Measurements from ENCODE around the gene SEMA4D.
A peak's percentile ranks its signal among the peaks of the same experiment; 100 is the strongest.
"Not testable (repeated sequence)": the region's sequence is repeated elsewhere in the genome, so short reads cannot be mapped to it uniquely, and the experiment has no call there.

Gene SEMA4D

DNA sequence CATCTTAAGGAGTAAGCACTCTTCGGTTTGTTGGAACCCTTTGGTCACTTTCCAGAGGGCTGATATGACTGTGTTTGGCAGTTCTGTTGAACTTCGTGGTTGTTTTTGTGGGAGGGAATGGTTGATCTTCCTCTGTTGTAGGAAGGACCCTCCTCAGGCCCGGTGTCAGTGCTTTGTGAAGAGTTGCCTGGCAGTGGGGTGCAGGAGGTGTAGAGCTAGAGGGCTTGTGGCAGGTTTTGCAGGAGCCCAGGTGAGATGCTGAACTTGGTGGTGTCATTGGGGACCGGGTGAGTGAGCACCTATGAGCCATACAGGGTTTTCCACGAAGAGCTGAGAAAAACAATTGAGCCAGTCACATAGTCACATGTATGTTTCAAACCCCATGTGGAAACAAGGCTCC is 152.4 kb downstream of the SEMA4D start:
- no peak for DNase-seq

DNA sequence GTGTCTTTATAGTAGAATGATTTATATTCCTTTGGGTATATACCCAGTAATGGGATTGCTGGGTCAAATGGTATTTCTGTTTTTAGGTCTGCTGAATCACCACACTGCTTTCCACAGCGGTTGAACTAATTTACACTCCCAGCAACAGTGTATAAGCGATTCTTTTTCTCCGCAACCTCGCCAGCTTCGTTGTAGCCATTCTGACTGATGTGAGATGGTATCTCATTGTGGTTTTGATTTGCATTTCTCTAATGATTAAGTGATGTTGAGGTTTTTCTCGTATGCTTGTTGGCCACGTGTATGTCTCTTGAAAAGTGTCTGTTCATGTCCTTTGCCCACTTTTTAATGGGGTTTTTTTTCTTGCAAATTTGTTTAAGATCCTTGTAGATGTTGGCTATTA is 154.1 kb downstream of the SEMA4D start:
- not testable (repeated sequence) for DNase-seq

DNA sequence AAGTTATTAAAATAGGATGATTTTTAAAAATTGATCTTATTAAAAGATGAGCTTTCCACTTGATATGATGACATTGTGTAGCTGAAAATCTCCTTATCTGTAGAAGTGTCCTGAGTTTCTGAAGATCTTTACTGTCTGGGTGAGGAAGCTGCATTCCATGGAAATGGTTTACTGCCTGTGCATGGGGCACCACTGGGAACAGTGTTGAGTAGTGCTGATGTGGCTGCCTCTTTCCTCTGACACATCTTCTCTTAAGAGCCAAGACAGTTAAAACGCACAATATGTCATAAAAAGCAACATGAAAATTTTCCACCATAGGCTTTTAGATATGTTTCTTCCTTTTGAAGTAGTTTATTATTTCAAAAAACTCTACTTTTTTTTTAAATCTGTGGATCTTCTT is 155.0 kb downstream of the SEMA4D start:
- DNase-seq: no peak

DNA sequence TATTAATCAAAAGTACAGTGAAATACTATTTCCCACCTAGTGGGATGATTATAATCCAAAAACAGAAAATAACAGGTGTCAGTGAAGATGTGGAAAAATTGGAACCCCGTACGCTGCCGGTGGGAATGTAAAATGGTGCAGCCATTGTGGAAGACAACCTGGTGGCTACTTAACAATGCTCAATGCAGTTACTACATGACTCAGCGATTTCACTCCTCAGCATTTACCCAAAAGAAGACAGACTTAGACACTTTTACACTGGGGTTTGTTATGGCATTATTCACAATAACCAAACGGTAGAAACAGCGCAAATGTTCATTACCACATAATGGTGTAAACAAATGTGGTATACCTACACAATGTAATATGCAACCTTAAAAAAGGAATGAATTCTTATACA is 155.7 kb downstream of the SEMA4D start:
- DNase-seq: no peak

GRCh38 chr9:89340332-89340731 is 157.6 kb downstream of the SEMA4D start:
- no peak for DNase-seq

- DNase-seq: no peak
Measured at GRCh38 chr9:89339807-89340206, 158.1 kb downstream of the SEMA4D start.

DNA sequence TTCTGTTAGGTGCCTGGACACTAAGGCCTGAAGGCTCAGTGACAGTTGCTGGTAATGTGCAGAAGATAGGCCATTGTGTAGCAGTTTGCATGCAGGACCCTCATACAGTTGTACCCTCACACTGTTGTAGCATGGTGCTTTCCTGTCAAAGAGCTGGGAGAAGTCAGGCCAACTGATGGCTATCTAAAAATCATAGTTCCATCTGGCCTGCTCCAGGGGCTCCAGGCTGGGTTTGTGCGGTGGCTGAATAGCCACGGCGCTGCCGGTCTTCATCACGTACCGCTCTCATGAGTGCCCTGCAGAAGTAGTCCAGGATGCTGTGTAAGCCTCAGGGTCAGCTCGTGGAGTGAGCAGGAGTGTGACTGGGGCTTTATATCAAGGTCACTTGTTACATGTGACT is 167.4 kb downstream of the SEMA4D start:
- no peak for DNase-seq

DNA sequence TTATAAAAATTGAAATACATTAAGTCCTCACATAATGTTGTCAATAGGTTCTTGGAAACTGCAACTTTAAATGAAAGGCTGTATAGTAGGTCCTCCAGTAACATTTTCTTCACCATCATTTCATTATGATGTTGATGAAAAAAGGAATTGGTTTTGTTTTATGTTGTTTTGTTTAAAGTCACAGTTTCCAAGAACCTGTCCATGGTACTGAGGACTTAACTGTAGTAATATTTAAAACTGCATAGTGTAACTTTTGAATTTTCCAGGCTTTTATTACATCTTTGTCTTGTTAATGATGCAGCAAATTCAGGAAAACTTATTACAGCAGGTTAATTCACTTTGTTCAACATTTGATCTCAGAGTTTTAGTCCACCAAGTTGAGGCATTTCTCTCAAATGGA is 168.0 kb downstream of the SEMA4D start:
- no peak for DNase-seq

DNA sequence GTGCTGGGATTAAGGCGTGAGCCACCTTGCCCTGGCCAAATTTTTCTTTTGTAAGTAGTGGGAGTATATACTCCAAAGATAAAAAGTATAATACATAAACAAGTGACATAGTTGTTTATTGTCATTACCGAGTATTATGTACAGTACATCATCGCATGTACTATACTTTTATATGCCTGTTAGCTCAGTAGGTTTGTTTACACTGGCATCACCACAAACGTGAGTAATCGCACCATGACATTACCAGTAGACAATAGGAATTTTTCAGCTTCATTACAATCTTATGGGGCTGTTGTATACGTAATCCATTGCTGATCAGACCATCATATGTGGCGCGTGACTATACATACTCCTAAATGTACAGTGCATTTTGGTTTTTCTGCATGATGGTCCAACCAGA is 169.8 kb downstream of the SEMA4D start:
- DNase-seq: no peak

- no peak for DNase-seq
Measured at GRCh38 chr9:89325733-89326132, 172.2 kb downstream of the SEMA4D start.

DNA sequence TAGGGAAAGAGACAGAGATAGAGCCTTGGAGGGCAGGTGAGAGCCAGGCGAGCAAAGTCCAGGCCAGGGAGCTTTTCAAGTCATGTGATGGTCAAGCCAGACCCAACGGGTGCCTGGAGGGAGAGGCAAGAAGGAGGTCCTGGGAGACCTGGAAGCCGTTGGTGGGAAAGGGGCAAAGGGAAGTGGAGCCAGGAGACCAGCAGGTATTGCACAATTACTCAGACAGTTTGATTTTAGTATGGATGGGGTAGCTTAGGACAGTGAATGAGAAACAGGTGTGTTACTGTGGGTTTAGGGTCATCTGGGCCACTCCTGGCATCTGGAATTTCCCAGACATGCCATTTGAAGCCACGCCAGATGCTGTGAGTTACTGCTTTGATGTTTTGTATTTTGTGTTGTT is 174.5 kb downstream of the SEMA4D start:
- no peak for DNase-seq

DNA sequence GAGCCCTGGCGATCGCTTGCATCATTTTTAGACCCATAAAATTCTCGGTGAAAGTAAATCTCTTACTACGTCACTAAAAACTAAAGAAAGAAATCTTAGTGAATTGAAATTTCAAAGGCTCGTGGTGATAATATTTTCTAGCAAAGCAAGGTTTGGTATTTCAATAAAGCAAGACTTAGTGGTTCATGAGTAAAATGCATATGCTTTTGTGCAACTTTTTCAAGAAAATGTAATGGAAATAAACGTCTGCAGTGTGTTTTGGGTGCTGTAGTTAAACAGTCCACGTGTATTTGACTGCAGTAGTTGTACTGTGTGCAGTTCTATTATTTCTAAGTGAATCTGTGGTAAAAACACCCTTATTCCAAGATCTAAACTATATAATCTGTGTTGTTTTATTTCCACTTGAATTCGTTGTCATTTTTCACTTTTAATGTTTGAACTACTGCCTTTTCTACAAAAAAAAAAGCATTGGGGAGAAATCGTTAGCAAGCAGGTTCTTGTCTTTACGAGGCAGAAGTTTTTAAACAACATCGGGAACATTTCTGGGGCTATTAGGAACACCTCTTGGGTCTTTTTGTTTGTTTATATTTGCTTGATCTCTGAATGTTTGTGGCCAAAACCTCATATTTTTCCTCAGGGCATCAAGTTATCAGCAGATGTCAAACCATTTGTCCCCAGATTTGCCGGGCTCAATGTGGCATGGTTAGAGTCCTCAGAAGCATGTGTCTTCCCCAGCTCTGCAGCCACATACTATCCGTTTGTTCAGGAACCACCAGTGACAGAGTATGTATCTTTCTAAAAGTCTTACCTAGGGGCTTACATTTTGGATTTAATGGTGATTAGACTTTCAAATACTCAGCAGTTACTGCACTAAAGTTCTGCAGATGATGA is 178.7 kb downstream of the SEMA4D start:
- no peak for DNase-seq

DNA sequence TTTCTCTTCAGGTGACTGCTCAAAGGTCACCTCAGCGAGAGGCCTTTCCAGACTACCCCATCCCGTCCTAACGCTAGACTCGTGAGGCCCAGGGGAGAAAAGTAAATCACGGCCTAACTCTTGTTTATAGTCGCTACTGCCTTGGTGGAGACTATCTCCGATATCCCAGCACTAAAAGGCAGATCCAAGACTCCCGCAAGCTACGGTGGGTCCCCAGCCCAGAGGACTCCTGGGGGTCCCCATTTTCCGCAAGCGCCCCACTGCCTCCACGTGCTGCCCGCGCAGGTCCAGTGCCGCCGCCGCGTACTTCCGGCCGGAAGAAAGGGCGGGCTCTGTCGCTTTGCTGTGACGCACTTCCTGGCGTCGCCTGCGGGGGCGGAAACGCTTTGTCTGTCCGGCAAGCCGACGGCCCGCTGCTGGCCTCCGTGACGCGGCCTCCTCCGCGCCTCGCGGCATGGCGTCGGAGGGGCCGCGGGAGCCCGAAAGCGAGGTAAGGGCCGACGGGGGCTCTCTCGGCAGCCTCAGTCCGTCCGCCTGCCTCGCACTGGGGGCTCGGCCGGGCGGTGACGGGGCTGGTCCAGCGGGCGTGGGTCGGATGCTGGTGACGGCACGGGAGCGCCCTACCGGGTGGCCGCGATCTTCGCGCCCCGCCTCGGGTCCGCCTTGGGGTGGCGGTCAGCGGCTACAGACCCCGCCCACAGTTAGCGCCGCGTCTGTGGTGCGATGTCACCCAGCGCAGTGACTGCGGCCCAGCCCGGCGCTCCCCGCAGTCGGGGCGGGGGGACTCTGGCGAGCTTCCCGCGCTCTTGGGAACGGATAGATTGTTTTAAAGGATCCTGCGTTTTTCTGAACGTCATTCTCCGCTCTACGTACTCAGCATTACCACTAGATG is 179.5 kb downstream of the SEMA4D start, which contains the start of gene SECISBP2:
Gene SECISBP2 (plus strand): TSS at position 378 of the 892 bp plus-strand sequence. CDS start 77 bp downstream, at position 455.
- peak; percentile 98 for DNase-seq

DNA sequence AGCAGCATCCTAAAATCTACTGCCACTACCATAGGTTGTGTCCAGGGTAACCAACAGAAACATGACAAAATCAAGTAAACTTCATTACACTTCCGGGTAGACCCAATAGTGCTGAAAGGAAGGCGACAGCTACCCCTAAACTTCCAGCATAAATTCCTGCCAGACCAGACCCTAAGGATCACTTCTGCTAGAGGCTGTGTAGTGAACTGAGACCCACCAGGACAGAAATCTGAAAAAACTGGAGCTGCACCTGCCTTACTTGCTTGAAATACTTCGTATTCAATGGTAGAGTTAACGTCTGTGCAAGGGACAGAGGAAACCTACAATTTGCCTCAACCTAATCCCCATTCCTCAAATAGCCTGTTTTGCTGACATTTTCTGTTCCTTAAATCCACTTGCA is 180.6 kb downstream of the SEMA4D start:
- DNase-seq: no peak

GRCh38 chr9:89315482-89315881 is 182.4 kb downstream of the SEMA4D start:
- DNase-seq: no peak

- DNase-seq: no peak
Measured at GRCh38 chr9:89314955-89315354, 183.0 kb downstream of the SEMA4D start.

DNA sequence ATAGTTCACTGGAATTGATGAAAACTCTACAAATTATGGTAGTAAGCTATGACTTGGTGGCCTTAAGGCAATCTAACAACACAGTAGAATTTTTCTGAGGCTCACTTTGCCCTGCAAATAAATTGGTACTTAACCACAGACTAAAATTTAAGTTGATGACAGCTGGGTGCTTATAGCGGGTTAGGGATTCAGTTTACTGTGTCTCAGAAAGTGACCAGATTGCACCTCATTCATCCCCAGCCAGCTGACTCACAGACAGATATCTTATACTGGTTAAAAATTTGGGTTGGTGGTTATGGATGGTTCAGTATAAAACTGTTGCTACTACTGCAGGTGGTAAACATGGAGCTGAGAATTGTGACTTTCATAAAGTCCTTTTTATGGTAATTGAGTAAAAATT is 184.1 kb downstream of the SEMA4D start:
- no peak for DNase-seq

DNA sequence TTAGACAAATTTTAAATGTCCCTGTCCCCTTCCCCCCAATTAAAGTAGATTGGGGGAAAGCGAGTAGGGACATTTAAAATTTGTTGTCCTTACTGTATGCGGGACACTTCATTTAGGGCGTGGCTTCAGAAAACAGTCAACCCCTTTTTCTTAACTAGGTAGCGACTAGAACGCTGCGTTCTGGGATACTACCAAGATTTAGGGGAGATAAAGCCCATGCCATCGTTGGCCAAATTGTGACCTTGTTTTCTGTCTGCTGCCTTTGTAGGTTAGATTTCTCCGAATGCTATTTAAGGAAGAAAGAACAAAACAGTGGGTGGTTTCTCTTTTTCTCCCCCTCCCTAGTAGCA is 185.7 kb downstream of the SEMA4D start:
- DNase-seq: no peak

GRCh38 chr9:89311346-89312221 is 186.3 kb downstream of the SEMA4D start:
- no peak for DNase-seq

Measured in stimulated activated CD8-positive, alpha-beta memory T cell treated with anti-CD3 and anti-CD28 coated beads, Interleukin-4, amount 100 ng/mL, for 48 hours (primary cell).